Breast epithelium (tissue), 3 donors: Measurements from ENCODE around the gene ADCY7.

ENCODE experiments used
- POLR2A ChIP-seq: fragments of 450-650 bp; IDR thresholded peaks from one replicate; pipeline ENCODE4 v1.6.1; 2016; ENCODE audit warnings: antibody characterized with exemption, mild to moderate bottlenecking, moderate library complexity
- POLR2AphosphoS5 ChIP-seq, 3 donors: sonication (generic); formaldehyde crosslinking; IDR thresholded peaks; one replicate each; pipeline ENCODE4 v1.6.1; 2017; ENCODE audit warnings: antibody characterized with exemption in 3 of 3
- TF ChIP-seq, protein P1 (sequence below), 3 donors: fragments of 450-650 bp; IDR thresholded peaks; one replicate each; pipeline ENCODE4 v1.5.1; 2016 to 2017; ENCODE audit warnings: antibody characterized with exemption in 3 of 3, mild to moderate bottlenecking in 3 of 3, moderate library complexity in 3 of 3

GRCh38 chr16:50285406-50286003 lies 19.2 kb downstream of the ADCY7 start:
- TF ChIP-seq, protein P1, sequence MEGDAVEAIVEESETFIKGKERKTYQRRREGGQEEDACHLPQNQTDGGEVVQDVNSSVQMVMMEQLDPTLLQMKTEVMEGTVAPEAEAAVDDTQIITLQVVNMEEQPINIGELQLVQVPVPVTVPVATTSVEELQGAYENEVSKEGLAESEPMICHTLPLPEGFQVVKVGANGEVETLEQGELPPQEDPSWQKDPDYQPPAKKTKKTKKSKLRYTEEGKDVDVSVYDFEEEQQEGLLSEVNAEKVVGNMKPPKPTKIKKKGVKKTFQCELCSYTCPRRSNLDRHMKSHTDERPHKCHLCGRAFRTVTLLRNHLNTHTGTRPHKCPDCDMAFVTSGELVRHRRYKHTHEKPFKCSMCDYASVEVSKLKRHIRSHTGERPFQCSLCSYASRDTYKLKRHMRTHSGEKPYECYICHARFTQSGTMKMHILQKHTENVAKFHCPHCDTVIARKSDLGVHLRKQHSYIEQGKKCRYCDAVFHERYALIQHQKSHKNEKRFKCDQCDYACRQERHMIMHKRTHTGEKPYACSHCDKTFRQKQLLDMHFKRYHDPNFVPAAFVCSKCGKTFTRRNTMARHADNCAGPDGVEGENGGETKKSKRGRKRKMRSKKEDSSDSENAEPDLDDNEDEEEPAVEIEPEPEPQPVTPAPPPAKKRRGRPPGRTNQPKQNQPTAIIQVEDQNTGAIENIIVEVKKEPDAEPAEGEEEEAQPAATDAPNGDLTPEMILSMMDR (IDR thresholded peaks at IDR 0.05) = no peak
- no peak for TF ChIP-seq POLR2A
- TF ChIP-seq POLR2AphosphoS5 (IDR thresholded peaks at IDR 0.05) = no peak
